Ovary (tissue), 3 donors: Measurements from ENCODE around the gene KLRF2.

Experiments
- CTCF ChIP-seq, 3 donors: fragments of 450-650 bp in 2 of 3; fragments of 200-600 bp in 1 of 3; IDR thresholded peaks; one replicate each; pipeline versions ENCODE4 v1.5.1 to v1.8.0; 2016 to 2022; ENCODE audit warnings: antibody characterized with exemption in 3 of 3, mild to moderate bottlenecking in 1 of 3
- POLR2A ChIP-seq: fragments of 450-650 bp; IDR thresholded peaks from one replicate; pipeline ENCODE4 v1.6.1; 2017; ENCODE audit warnings: antibody characterized with exemption, mild to moderate bottlenecking, moderate library complexity
- donor health status: DM: no; HTN: no; CAD: no.

- no peak for TF ChIP-seq CTCF (IDR thresholded peaks at IDR 0.05)
- TF ChIP-seq POLR2A: no peak
Measured at GRCh38 chr12:9941838-9942237, 60.5 kb downstream of the KLRF2 start.
